WI38 (cell line): ENCODE results near the gene EFHD2.

Experiments
- H3K4me3 ChIP-seq: 2 replicates; pipeline ENCODE4 v1.5.1; 2011; ENCODE audit warnings: low read depth, mild to moderate bottlenecking, control low read depth, low read length
- TF ChIP-seq, protein P1 (sequence below): IDR thresholded peaks from 2 replicates; pipeline ENCODE4 v1.5.1; 2012; ENCODE audit warnings: low read depth, mild to moderate bottlenecking, control low read depth, low read length

EFHD2 gene

DNA sequence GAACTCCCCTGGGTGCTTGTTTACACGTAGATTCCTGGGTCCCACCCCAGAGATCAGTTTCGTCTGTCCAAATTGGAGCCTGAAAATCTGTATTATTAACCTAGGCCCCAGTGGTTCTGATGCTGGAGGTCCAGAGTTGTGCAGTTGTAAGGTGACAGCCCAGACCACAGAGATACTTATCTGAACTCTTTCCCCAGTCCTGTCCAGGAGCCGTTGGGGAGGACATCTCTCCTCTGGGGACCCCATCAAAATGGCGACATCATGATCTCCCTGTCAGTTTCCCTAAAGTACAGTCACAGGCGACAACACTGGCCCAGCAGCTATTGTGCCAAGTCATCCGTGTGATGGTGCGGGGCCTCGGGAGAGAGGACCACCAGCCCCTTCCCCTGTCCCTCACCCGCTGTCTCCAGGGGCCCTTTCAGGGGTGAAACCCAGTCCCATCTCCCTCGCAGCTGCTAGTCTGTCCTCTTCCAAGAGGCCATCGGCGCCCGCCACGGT lies 749 bp upstream of the EFHD2 start:
- H3K4me3 ChIP-seq: peak overlapping the region; percentile 86
- TF ChIP-seq, protein P1, sequence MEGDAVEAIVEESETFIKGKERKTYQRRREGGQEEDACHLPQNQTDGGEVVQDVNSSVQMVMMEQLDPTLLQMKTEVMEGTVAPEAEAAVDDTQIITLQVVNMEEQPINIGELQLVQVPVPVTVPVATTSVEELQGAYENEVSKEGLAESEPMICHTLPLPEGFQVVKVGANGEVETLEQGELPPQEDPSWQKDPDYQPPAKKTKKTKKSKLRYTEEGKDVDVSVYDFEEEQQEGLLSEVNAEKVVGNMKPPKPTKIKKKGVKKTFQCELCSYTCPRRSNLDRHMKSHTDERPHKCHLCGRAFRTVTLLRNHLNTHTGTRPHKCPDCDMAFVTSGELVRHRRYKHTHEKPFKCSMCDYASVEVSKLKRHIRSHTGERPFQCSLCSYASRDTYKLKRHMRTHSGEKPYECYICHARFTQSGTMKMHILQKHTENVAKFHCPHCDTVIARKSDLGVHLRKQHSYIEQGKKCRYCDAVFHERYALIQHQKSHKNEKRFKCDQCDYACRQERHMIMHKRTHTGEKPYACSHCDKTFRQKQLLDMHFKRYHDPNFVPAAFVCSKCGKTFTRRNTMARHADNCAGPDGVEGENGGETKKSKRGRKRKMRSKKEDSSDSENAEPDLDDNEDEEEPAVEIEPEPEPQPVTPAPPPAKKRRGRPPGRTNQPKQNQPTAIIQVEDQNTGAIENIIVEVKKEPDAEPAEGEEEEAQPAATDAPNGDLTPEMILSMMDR: no peak

- H3K4me3 ChIP-seq: peak overlapping the region; percentile 86
- TF ChIP-seq, protein P1: no peak
These were observed 665 bp downstream of the EFHD2 start for GRCh38 chr1:15410223-15410883.

- H3K4me3 ChIP-seq: peak overlapping the region; percentile 86
- TF ChIP-seq, protein P1: no peak
These were observed 1.2 kb downstream of the EFHD2 start for GRCh38 chr1:15410884-15411245.

DNA sequence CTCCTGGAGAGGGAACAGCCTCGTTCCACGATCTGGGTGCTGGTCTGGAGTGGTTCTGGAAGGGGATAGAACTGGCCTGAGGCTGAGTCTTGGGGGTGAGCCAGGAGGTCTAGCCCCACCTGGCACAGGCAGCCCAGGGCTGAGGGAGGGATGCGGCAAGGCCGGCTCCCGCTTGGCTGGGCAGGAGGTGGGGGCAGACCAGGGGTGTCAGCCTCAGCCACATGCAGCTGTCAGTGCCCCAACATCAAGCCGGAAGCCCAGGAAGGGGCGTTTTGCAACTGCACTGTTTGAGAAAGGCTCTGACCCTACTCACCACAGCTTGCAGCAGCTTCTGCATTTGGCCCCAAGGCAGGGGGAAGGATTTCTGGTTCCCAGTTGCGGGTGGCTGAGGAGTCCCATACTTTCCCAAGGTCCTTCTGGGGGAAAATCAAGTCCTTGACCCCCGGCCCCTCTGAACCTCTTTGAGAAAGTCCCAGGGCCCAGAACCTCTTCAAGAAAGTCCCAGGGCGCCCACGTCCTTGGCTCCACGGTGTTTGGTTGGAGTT lies 2.0 kb downstream of the EFHD2 start:
- H3K4me3 ChIP-seq: peak overlapping the region; percentile 86
- TF ChIP-seq, protein P1: no peak

- H3K4me3 ChIP-seq: no peak overlapping the region
- TF ChIP-seq, protein P1: no peak
These were observed 2.6 kb downstream of the EFHD2 start for GRCh38 chr1:15412175-15412800.

DNA sequence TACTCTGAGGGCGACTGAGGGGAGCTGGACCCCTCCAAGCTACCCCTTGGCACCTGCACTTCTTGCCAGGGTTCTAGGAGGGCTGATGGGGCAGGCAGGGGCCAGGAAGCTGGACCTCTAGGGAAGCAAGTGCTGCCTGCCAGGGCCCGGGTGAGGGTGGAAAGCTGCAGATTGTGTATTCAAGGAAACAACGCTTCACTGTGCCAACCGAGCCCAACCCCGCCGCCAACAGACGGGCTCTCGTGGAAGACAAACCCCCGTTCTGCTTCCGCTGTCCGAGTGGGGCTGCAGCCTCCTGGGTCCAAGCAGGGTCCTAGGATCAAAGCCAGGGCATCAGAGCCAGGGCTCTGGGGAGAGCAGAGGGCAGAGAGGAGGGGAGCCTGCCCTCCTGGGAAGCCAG lies 3.2 kb downstream of the EFHD2 start:
- TF ChIP-seq, protein P1: no peak
- H3K4me3 ChIP-seq: no peak overlapping the region
